Measurements from ENCODE around the gene SP3. TPM values are rescaled to one million over a fixed set of nuclear protein-coding genes. Genes with fewer than 3 reads are reported as not detected.

Gene SP3
- total RNA-seq, 1 donor from 2014 or later: 210 TPM

GRCh38 chr2:173931751-173932150 is 33.4 kb downstream of the SP3 start:
- Histone ChIP-seq H3K9me3 (ENCODE audit: low read depth) (no peaks in the 10 kb centered on the region), H3K9ac (no peak overlapping the region), H3F3A (ENCODE audit: low read depth) (no peaks in the 10 kb centered on the region), H3K4me1 (no peaks in the 10 kb centered on the region), H3K27ac (no peak overlapping the region), H4K20me1 (ENCODE audit: low read depth) (peaks cover 74% of the 10 kb centered on the region), H3K4me3 (no peak overlapping the region), H3K36me3 (no peaks in the 10 kb centered on the region), H2AFZ (replicated peaks) (no peak overlapping the region), H3K27me3 (no peaks in the 10 kb centered on the region), H3K79me2 (ENCODE audit: low read depth) (peaks cover 100% of the 10 kb centered on the region), H3K4me2 (no peak overlapping the region)
- Mint-ChIP-seq H3K27ac (no peak overlapping the region), H3K27me3 (ENCODE audit: insufficient read depth, low read depth) (no peaks in the 10 kb centered on the region), H3K36me3 (peaks cover 48% of the 10 kb centered on the region), H3K9me3 (peaks cover 15% of the 10 kb centered on the region), H3K4me3 (no peak overlapping the region), H3K4me1 (no peaks in the 10 kb centered on the region)
- TF ChIP-seq EZH2phosphoT487 (IDR thresholded peaks at IDR 0.05) (no peak), EZH2 (IDR thresholded peaks at IDR 0.05) (no peak)
- TF ChIP-seq, protein P1, sequence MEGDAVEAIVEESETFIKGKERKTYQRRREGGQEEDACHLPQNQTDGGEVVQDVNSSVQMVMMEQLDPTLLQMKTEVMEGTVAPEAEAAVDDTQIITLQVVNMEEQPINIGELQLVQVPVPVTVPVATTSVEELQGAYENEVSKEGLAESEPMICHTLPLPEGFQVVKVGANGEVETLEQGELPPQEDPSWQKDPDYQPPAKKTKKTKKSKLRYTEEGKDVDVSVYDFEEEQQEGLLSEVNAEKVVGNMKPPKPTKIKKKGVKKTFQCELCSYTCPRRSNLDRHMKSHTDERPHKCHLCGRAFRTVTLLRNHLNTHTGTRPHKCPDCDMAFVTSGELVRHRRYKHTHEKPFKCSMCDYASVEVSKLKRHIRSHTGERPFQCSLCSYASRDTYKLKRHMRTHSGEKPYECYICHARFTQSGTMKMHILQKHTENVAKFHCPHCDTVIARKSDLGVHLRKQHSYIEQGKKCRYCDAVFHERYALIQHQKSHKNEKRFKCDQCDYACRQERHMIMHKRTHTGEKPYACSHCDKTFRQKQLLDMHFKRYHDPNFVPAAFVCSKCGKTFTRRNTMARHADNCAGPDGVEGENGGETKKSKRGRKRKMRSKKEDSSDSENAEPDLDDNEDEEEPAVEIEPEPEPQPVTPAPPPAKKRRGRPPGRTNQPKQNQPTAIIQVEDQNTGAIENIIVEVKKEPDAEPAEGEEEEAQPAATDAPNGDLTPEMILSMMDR (IDR thresholded peaks at IDR 0.05): no peak
- DNase-seq (ENCODE audit: low spot score): no peak

DNA sequence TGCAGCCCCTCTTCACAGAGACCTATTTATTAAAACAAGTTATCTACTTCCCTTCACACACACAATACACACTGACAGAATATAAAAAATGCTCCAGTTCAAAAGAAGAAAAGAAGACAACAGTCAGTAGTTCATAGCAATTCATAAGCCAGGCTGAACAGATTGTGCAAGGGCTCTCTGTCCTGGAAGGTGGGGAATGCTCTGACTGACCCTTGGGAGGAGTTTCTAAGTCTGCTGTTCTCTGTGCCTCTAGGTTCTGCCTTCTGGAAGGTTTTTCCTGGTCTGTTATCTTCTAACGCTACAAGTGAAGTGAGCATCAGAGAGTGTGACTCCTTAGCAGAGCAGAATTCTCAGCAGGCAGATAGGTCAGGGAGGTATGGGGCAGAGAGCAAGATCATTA is 35.7 kb downstream of the SP3 start:
- Mint-ChIP-seq H3K9me3 (peaks cover 16% of the 10 kb centered on the region), H3K27me3 (ENCODE audit: insufficient read depth, low read depth) (no peaks in the 10 kb centered on the region)
- H3K27ac ChIP-seq: no peak overlapping the region

GRCh38 chr2:173926875-173927274 is 38.3 kb downstream of the SP3 start:
- H3K36me3 Mint-ChIP-seq: peaks cover 35% of the 10 kb centered on the region
- no peak for DNase-seq (ENCODE audit: low spot score)
- H3K79me2 ChIP-seq (ENCODE audit: low read depth): peaks cover 100% of the 10 kb centered on the region

More for the DNA sequence above, 35.7 kb downstream of the SP3 start:
- Histone ChIP-seq H3K36me3 (no peaks in the 10 kb centered on the region), H3K9ac (no peak overlapping the region), H3K79me2 (ENCODE audit: low read depth) (peaks cover 100% of the 10 kb centered on the region), H2AFZ (replicated peaks) (no peak overlapping the region), H4K20me1 (ENCODE audit: low read depth) (peaks cover 73% of the 10 kb centered on the region), H3K9me3 (ENCODE audit: low read depth) (no peaks in the 10 kb centered on the region), H3K4me2 (no peak overlapping the region), H3F3A (ENCODE audit: low read depth) (peaks cover 5% of the 10 kb centered on the region), H3K4me1 (no peaks in the 10 kb centered on the region), H3K4me3 (no peak overlapping the region), H3K27me3 (no peaks in the 10 kb centered on the region)
- Mint-ChIP-seq H3K27ac (no peak overlapping the region), H3K4me1 (no peaks in the 10 kb centered on the region), H3K4me3 (no peak overlapping the region), H3K36me3 (peaks cover 48% of the 10 kb centered on the region)
- no peak for DNase-seq (ENCODE audit: low spot score)
- TF ChIP-seq EZH2 (IDR thresholded peaks at IDR 0.05): no peak
- TF ChIP-seq EZH2phosphoT487 (IDR thresholded peaks at IDR 0.05): no peak
- TF ChIP-seq, protein P1 (IDR thresholded peaks at IDR 0.05): no peak

More at GRCh38 chr2:173926875-173927274, 38.3 kb downstream of the SP3 start:
- H3K4me3 Mint-ChIP-seq: no peak overlapping the region
- H3F3A ChIP-seq (ENCODE audit: low read depth): peaks cover 8% of the 10 kb centered on the region
- H3K27me3 ChIP-seq: no peaks in the 10 kb centered on the region
- H2AFZ ChIP-seq (replicated peaks): no peak overlapping the region
- H3K36me3 ChIP-seq: no peaks in the 10 kb centered on the region
- no peaks in the 10 kb centered on the region for H3K4me1 Mint-ChIP-seq
- no peaks in the 10 kb centered on the region for H3K27me3 Mint-ChIP-seq (ENCODE audit: insufficient read depth, low read depth)
- TF ChIP-seq, protein P1 (IDR thresholded peaks at IDR 0.05): no peak
- no peak for TF ChIP-seq EZH2phosphoT487 (IDR thresholded peaks at IDR 0.05)
- no peak for TF ChIP-seq EZH2 (IDR thresholded peaks at IDR 0.05)
- H3K9me3 Mint-ChIP-seq: peaks cover 14% of the 10 kb centered on the region
- H3K27ac Mint-ChIP-seq: no peak overlapping the region
- H3K4me2 ChIP-seq: no peak overlapping the region
- no peak overlapping the region for H3K4me3 ChIP-seq
- no peak overlapping the region for H3K9ac ChIP-seq
- no peak overlapping the region for H3K27ac ChIP-seq
- H4K20me1 ChIP-seq (ENCODE audit: low read depth): peaks cover 74% of the 10 kb centered on the region
- no peaks in the 10 kb centered on the region for H3K4me1 ChIP-seq
- no peaks in the 10 kb centered on the region for H3K9me3 ChIP-seq (ENCODE audit: low read depth)
